ENCODE measurements around the gene RWDD4.

DNA sequence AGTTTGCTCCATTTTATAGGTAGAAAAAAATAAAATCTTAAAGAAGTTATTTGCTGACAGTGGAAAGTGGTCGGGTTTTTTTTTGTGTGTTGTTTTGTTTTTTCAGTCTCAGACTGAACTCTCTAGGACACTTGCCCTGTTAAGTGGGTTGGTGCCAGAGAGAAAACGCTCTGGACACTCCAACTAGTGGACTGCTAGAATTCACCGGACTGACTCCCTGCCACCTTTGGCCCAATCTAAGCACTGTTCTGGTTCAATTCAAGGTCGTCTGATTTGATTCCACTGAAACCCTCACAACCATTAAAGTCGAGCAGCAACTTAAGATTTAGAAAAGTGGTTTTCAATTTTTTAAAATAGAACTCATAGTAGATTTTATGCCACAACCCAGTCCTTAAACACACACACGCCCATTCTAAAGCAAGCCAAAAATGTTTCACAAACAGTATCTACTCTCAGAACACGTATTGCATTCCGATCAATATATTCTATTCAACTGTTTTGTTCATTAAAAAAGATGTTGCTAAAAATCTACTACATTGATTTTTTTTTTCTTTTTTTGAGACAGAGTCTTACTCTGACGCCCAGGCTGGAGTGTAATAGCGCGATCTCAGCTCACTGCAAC lies 27.3 kb downstream of the RWDD4 start:
- no peak for TF ChIP-seq POLR2A (IDR thresholded peaks at IDR 0.05)
- TF ChIP-seq, protein P1, sequence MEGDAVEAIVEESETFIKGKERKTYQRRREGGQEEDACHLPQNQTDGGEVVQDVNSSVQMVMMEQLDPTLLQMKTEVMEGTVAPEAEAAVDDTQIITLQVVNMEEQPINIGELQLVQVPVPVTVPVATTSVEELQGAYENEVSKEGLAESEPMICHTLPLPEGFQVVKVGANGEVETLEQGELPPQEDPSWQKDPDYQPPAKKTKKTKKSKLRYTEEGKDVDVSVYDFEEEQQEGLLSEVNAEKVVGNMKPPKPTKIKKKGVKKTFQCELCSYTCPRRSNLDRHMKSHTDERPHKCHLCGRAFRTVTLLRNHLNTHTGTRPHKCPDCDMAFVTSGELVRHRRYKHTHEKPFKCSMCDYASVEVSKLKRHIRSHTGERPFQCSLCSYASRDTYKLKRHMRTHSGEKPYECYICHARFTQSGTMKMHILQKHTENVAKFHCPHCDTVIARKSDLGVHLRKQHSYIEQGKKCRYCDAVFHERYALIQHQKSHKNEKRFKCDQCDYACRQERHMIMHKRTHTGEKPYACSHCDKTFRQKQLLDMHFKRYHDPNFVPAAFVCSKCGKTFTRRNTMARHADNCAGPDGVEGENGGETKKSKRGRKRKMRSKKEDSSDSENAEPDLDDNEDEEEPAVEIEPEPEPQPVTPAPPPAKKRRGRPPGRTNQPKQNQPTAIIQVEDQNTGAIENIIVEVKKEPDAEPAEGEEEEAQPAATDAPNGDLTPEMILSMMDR (IDR thresholded peaks at IDR 0.05), result no peak

Data from uterus (tissue), 2 donors.